ENCODE data around the gene GOLGA8M. TPM values are rescaled to one million over a fixed set of nuclear protein-coding genes. Genes with fewer than 3 reads are reported as not detected.
"Not testable (repeated sequence)": the region's sequence is repeated elsewhere in the genome, so short reads cannot be mapped to it uniquely, and the experiment has no call there.

GOLGA8M gene
- total RNA-seq, 1 donor from 2014 or later, result 3.0 TPM

DNA sequence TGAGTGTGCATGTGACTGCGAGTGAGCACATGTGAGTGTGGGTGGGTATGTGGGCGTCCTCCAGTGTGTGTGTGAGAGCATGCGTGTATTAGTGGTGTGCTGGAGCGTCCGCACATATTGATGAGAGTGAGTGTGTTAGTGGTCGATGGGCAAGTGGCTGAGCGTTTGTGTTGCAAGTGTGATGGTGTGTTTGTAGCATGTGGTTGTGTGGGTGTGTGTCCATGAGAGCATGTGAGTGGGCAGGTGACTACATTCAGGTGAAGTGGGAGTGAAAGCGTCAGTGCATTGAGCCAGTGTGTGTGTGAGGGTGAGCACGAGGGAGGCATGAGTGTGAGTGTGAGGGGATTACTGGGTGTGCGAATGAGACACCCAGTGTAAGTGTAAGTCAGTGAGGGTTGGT, 59.7 kb downstream of the GOLGA8M start:
- H3K4me1 ChIP-seq; H3K27ac ChIP-seq; H3K27me3 ChIP-seq; H3K9me3 ChIP-seq; H3K4me3 ChIP-seq; ATAC-seq; H3K36me3 ChIP-seq; intact Hi-C loops (cut with DNase I): not testable (repeated sequence)
- DNase-seq, result peak; percentile 16

Other genes starting within 250 kb of the GOLGA8M start
- gene GOLGA8G, start 179.4 kb downstream of the GOLGA8M start, total RNA-seq, result not detected
- gene GOLGA6L25, start 158.9 kb downstream of the GOLGA8M start, total RNA-seq, result not detected
- gene GOLGA6L7, start 136.2 kb upstream of the GOLGA8M start, total RNA-seq, result not detected
- 4.2 TPM for gene APBA2, start 173.6 kb upstream of the GOLGA8M start, total RNA-seq